Cardiac fibroblast (primary cell): ENCODE measurements around the gene ZNF618.

Experiments
- DNase-seq, 2 donors: peaks; one replicate each; pipeline versions ENCODE4 v3.0.0 to v3.0.0-alpha.2; 2010; ENCODE audit warnings: low read depth in 2 of 2
- H3K4me3 ChIP-seq, 2 donors: replicated peaks in 1 of 2; 1 replicate in 1 of 2; 2 replicates in 1 of 2; pipeline ENCODE4 v1.5.1; 2011; ENCODE audit warnings: low read depth in 2 of 2, low read length in 2 of 2, mild to moderate bottlenecking in 2 of 2, moderate library complexity in 1 of 2
- TF ChIP-seq, protein P1 (sequence below): IDR thresholded peaks from one replicate; pipeline ENCODE4 v1.5.1; 2011; ENCODE audit warnings: low read depth, mild to moderate bottlenecking, low read length, inconsistent platforms

Gene ZNF618, protein sequence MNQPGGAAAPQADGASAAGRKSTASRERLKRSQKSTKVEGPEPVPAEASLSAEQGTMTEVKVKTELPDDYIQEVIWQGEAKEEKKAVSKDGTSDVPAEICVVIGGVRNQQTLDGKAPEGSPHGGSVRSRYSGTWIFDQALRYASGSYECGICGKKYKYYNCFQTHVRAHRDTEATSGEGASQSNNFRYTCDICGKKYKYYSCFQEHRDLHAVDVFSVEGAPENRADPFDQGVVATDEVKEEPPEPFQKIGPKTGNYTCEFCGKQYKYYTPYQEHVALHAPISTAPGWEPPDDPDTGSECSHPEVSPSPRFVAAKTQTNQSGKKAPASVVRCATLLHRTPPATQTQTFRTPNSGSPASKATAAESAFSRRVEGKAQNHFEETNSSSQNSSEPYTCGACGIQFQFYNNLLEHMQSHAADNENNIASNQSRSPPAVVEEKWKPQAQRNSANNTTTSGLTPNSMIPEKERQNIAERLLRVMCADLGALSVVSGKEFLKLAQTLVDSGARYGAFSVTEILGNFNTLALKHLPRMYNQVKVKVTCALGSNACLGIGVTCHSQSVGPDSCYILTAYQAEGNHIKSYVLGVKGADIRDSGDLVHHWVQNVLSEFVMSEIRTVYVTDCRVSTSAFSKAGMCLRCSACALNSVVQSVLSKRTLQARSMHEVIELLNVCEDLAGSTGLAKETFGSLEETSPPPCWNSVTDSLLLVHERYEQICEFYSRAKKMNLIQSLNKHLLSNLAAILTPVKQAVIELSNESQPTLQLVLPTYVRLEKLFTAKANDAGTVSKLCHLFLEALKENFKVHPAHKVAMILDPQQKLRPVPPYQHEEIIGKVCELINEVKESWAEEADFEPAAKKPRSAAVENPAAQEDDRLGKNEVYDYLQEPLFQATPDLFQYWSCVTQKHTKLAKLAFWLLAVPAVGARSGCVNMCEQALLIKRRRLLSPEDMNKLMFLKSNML

DNA sequence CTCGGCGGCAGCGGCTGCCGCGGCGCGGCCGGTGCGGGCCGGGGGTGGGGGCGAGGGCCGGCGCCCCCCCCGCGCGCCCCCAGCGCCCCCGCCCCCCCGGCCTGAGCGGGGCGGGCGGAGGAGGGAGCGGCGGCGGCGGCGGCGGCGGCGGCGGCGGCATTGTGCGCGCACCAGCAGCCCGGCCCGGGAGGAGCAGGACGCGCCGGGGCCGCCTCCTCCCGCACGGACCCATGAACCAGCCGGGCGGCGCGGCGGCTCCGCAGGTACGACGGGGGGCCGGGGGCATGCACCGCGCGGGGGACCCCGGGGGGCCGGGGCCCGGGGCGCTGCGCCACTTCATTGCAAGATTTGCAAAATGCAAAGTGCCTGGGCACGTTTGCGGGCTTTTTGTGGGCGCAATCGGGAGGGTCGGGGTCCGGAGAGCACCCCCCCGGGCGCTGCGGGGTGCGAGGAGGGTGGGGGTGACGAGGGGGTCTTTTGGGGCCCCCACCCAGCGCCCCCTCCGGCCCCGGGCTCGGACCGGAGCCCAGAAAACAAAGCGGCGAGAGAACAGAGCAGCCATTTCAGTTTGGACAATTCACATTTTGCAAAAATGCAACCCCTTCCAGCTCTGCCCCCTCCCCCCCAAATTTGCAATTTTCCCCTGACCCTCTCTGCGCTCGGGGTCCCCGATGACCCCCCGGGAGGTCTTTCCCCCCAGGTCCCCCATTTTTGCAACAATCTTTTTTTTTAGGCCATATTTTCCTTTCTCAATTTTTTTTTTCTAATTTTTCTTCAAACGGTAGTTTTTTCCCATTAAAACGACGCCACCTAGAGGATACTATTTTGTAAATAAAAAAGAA is at the start of gene ZNF618:
Gene ZNF618 (plus strand): TSS at position 159 of the 842 bp plus-strand sequence. CDS start 72 bp downstream, at position 231.
- DNase-seq, result peak; percentile 39 to 51
- TF ChIP-seq, protein P1, sequence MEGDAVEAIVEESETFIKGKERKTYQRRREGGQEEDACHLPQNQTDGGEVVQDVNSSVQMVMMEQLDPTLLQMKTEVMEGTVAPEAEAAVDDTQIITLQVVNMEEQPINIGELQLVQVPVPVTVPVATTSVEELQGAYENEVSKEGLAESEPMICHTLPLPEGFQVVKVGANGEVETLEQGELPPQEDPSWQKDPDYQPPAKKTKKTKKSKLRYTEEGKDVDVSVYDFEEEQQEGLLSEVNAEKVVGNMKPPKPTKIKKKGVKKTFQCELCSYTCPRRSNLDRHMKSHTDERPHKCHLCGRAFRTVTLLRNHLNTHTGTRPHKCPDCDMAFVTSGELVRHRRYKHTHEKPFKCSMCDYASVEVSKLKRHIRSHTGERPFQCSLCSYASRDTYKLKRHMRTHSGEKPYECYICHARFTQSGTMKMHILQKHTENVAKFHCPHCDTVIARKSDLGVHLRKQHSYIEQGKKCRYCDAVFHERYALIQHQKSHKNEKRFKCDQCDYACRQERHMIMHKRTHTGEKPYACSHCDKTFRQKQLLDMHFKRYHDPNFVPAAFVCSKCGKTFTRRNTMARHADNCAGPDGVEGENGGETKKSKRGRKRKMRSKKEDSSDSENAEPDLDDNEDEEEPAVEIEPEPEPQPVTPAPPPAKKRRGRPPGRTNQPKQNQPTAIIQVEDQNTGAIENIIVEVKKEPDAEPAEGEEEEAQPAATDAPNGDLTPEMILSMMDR, result peak; percentile 38
- peak within 1 kb of the TSS; percentile 63 to 72 for H3K4me3 ChIP-seq

DNA sequence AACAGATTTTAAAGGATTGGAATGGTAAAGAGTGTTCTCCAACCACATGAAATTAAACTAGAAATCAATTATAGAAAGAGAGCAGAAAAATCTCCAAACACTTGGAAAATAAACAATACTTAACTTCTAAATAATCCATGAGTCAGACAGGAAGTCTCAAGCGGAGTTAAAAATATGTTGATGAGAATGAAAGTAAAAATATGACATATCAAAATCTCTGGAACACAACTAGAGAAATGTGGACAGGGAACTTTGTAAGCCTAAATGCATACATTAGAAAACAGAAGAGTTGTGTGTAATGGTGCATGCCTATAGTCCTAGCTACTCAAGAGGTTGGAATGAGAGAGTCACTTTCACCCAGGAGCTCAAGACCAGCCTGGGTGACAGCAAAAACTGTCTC is 47.9 kb upstream of the ZNF618 start:
- TF ChIP-seq, protein P1, result no peak
- DNase-seq, result peak; percentile 10 to 43

DNA sequence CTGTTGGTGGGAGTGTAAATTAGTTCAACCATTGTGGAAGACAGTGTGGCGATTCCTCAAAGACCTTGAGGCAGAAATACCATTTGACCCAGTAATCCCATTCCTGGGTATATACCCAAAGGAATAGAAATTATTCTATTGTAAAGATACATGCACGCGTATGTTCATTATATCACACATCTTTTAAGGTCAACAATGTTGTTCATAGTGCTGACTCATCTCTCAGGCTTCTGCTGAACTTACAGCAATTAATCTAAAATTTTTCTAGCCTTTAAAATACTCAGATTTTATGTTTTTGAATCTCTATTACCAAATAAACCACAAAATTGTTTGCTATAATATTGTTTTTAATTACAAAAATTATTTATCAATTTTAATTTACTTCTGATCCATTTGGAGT is 38.8 kb upstream of the ZNF618 start:
- H3K4me3 ChIP-seq, result no peak overlapping the region
- TF ChIP-seq, protein P1, result no peak
- no peak for DNase-seq

More for the DNA sequence above, 47.9 kb upstream of the ZNF618 start:
- peak overlapping the region in 1 of 2 donors; percentile 7 for H3K4me3 ChIP-seq

DNA sequence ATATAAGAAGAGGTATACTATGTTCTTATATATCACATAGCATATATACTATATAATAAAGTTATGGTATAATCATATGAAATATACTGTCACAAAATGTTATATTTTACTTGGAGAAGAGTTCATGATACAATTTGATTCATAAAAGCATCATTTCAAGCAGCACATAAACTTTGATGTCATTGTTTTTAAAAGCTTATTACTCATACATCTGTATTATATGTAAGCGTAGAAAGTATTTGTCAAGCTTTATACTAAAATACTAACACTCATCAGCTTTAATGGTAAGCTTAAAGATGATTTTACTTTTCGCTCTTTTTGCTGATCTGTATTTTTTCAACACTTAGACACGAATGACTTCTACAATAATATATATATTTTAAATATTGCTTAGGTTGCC is 34.0 kb upstream of the ZNF618 start:
- peak in 1 of 2 donors; percentile 7 for DNase-seq
- H3K4me3 ChIP-seq, result no peak overlapping the region
- TF ChIP-seq, protein P1, result no peak

DNA sequence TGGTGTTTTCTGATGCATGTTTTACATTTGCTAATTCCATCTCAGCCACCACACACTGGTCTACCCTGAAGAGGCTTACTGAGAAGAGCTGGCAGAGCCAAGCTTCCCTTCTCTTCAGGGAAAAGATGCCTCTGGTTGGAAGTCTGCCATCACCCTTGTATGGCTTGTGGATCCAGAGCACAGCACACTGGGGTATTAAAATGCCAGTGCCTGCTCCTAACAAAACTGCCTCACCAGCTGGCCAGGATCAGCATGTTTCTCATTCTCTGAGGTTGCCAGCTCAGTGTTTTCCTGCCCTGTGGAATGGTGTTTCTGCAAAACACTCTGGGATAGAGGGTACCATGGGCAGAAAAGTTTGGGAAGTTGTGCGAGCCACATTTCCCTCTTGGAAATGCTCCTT is 31.6 kb upstream of the ZNF618 start:
- no peak overlapping the region for H3K4me3 ChIP-seq
- TF ChIP-seq, protein P1, result no peak
- DNase-seq, result peak in 1 of 2 donors; percentile 14

DNA sequence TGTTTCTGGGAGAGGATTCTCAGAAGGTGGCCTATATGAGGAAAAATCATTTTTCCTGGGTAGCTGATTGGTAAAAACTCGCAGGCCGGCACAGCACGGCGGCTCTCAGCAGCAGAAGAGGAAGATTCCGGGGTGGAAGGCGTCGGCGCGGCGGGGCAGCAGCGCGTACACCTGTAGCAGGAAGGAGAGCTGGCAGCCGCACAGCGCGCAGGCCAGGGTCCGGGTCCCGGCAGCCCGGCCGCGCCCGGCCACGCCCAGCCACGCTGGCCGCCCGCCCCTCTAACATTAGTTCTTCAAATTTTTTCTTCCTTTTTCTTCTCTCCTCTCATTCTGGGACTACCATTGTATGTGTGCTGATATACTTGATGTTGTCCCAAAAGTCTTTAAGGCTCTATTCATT is 24.8 kb upstream of the ZNF618 start:
- TF ChIP-seq, protein P1, result no peak

More for the DNA sequence above, 24.8 kb upstream of the ZNF618 start:
- DNase-seq, result no peak
- H3K4me3 ChIP-seq, result no peak overlapping the region
